Measurements from ENCODE around the gene MAMLD1.
A peak's percentile ranks its signal among the peaks of the same experiment; 100 is the strongest.

Gene MAMLD1

DNA sequence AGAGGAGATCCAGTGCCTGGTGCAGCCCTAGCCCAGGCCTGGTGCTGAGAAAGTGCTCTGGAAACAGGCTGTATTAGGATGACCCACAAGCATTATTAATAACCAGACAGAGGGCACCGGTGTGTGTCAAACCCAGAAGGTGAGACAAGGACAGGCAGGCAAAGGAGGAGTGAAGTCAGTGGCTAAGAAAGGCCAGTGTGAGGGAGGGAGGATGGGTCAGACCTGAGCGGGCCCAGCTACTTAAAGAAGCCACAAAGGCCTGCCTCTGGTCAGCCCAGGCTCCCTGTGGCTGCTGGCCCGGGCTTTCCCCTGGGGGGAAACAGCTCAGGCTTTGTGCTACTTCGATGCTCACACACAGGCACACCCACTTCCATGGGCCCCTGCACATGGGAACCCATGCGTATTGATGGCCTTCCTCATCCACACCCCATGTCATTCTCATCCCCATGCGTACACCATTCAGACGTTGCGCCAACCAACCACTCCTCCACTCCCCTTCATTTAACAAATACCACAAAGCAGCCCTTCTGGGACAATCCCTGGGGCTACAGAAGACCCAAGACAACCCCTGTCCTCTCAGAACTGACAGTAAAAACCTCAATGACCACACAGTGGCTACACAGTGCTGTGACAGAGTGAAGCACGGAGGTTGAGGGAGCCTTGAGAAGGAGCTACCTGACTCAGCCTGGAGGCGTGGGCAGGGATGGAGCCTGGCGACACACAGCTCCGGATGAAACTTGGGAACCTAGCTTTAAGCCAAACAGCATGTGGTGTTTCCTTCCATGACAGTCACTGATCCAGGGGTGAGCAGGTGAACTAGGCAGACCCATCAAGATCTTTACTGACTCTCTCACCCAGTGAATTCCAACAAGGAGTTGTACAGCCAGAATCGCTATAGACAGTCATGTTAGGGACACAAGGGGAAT is 180.4 kb downstream of the MAMLD1 start:
- DNase-seq, result no peak

DNA sequence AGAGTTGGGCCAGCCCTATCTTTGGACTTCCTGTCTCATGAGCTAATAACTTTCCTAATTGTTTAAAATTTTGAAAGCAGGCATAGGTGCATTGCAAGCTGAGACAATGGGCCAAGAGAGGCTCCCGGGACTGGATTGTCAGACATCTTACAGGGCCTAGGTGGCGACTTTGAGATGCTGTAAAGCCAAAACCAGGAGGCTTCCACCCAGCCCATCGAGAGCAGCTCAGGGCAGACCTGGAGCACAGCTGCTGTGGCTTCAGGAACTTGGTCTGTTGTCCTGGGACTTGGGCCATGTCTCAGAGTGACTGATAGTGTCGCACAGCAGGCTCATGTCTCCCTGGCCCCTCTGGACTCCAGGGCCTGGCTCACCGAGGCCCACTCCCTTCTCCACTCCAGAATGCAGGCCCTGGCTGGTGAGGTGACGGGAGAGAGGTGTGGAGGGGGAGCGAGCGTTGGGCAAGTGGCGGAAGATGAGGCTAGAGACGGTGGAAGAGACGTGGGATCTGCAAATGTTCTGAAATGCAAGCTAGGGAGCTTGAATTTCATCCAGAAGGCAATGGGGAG is 181.2 kb downstream of the MAMLD1 start:
- no peak for DNase-seq

DNA sequence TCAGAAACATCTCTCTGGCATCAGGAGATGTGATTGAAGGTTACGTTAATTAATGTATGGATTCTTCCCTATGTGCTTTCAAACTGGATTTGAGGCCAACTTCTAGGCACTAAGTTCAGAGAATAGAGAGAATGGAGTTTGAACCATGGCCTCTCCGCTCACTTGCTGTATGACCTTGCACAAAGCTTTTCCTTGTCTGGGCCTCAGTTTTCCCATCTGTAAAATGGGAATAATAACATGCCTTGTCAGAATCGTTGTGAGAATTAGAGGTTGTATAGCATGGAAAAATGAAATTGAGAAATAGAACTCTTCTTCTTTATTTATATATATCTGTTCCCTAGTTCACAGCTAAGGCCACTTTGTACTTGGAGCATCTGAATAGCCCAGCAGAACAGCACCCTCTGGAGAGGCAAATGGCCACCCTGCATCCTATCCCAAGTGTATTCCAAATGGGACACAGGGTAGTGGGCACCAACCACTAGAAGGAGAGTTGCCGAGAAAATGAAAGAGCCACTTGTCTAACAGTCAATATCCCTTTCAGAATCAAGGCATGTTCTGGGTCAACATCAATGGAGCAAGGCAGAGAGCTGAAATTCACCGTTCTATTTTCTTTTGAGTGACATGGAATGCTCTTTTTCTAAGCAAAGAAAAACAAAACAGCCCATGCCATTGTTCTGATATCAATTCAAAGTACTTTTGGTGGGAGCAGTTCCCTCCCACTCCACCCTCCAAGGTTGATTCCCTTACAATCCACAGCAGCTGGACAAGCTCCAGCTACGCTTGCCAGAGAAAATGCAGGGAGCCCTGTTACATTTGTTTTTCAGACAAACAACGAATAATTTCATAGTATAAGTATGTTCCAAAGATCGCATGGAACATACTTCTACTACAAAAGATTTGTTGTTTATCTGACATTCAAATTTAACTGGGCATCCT is 182.0 kb downstream of the MAMLD1 start:
- no peak for DNase-seq

DNA sequence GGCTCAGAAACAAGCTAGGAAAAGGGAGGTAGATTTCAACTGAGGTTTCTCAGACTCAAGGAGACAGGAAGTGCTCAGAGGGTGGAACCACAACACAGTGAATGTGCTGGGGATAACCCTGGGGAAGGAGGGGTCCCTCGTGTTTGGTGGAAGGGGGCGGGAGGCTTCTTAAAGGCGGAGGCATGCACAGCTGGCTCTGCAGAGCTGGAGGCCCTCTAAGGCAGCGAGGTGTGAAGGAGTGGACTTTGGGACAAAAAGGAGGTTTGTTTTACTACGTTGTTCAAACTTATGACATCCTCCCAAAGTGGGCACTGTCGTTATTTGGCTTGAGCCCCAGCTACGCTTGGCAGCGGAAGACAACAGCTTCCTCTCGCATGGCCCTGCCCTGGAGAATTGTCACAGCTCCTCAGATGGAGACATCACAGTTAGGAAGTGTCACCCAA is 183.6 kb downstream of the MAMLD1 start:
- peak; percentile 5 for DNase-seq

DNA sequence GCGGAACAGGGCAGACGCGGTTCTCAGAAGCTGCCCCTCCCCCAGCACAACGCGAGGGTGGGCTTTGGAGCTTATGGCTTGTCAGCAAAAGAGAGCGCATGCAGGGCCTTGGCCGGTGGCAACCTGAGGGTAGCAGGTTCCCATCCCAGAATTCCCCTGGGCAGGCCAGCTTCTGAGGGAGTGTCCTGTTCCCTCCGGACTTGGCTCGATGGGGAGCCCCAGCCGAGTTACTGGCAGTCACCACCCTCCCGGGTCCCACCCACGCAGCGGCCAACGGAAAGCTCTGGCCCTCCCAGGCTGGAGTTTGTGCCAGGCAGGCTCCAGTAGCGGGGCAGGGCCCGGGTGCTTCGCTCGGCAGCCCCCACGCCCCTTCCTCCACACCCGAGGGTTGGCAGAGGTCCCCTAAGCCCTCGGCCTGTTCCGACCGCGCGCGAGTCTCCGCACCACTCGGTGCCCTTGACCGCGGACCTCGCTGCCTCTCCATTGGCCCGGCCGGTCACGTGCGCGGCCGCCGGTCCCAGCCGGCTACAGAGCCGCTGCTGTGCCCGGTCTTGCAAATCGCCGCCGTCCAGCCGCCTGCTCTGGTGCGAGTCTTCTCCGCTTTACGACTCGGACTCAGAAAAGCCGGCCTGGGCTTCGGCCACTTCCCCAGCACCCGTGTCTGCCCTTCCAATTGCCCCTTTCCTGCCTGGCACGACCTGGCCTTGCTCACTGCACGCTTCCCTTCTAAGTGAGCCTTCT is 184.4 kb downstream of the MAMLD1 start:
- no peak for DNase-seq

DNA sequence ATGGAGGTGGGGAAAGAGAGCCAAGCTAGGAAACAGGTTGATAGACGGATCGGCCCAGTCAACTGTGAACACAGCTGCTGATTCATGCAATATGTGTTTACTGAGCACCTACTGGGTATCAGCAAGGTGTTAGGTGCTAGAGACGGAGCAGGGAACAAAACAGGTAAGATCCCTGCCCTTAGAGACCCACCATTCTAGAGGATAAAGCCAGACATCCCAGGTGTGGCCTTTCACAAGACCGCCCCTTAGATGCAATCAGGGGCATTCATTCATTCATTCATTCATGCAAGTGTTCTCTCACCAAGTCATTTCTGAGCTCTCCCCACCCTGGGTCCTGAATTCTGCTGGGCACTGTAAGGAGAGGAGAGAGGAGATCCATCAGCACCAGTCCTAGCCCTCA is 185.1 kb downstream of the MAMLD1 start:
- no peak for DNase-seq

DNA sequence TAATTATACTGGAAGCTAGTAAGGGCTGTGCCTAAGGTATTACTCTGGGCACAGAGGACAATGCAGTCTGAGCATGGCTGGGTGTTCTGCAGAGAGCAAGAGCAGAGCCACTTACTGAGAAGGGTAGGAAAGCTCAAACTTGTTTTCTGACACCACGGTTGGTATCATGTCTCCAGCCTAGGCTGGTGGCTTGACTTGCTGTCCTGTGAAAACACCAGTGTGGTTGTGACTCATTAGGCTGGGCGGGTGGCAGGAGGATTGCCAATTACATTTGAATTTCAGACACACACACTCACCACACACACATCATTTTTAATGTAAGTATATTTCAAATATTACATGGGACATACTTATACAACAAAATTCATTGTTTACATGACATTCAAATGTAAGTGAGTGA is 185.6 kb downstream of the MAMLD1 start:
- no peak for DNase-seq

DNA sequence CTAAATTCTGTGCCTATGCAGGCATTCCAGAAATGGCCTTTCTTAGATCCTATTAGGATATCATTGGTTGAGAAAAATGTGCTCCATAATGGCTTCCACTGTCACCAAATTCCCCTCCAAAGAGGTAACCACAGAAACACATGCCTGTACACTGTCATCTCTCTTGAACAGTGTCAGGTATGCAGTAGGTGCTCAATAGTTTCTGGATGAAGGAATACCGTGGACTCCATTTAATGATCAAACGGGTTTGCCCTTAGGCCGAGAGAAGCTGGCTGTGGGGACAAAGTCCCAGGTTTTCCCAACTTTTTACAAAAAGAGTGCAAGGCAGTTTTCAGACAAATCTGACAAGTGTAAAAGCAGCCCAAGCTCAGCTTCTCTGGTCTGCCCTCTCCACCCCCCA is 188.8 kb downstream of the MAMLD1 start:
- DNase-seq, result no peak

DNA sequence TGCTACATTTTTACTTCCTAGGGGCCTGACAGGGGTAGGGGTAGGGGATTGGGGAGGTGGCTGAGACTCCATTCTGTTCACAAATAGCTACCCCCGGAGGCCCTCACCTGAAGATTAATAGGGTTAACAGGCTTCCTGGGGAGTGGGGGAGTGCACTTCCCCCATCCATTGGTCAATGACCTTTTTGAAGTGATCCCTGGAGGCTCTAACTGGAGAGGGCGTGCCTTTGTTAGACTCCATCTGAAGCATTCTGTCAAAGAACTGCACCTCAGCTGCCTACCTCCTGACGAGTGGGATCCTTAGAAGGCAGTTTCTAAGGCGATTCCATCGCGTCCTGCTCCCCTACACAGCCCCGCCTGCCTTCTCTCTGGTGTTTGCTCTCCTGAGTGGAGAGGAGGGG is 195.3 kb downstream of the MAMLD1 start:
- DNase-seq, result no peak

Measured in activated effector memory CD4-positive, alpha-beta T cell treated with Interleukin-2 at 50 U/mL for 16 hours (primary cell).